A673 (cell line): ENCODE results near the gene GALNS. TPM values are rescaled to one million over a fixed set of nuclear protein-coding genes. Genes with fewer than 3 reads are reported as not detected.

Source experiments
- BruUV-seq: library from RNA; stranded (reverse); fragments of 400-500 nt; replicated peaks from 2 replicates; lab custom pipeline; 2021; lab: Mats Ljungman, UMichigan
- CTCF ChIA-PET: fragments of 300-600 bp; sonication (Branson Sonifier 250); formaldehyde crosslinking; loops from one replicate; lab custom pipeline; 2022; ENCODE audit warnings: antibody characterized with exemption; lab: Charles Lee
- POLR2A ChIA-PET: fragments of 300-600 bp; sonication (Branson Sonifier 250); formaldehyde crosslinking; loops from one replicate; lab custom pipeline; 2022; ENCODE audit warnings: antibody characterized with exemption; ENCODE audit not compliant: low non-redundant PET; lab: Charles Lee
- DNase-seq: peaks from one replicate; pipeline ENCODE4 v3.0.0-alpha.2; 2015; ENCODE audit warnings: low spot score
- H3K27ac ChIP-seq: fragments of 200-600 bp; sonication (generic); 2 replicates; pipeline ENCODE4 v1.5.1; 2016; ENCODE audit warnings: mixed run types, low read depth, mild to moderate bottlenecking, mixed read lengths, antibody characterized with exemption, low read length; ENCODE audit not compliant: poor library complexity, severe bottlenecking
- H3K27me3 ChIP-seq: fragments of 200-600 bp; sonication (generic); replicated peaks from 2 replicates; pipeline ENCODE4 v1.6.1; 2017; ENCODE audit warnings: mixed run types, low read depth, mild to moderate bottlenecking, mixed read lengths, antibody characterized with exemption, low read length; ENCODE audit not compliant: insufficient read depth, poor library complexity
- H3K36me3 ChIP-seq: fragments of 200-600 bp; sonication (generic); 2 replicates; pipeline ENCODE4 v1.6.1; 2016; ENCODE audit warnings: mixed run types, mild to moderate bottlenecking, mixed read lengths, antibody characterized with exemption, low read length; ENCODE audit not compliant: insufficient read depth, poor library complexity, severe bottlenecking
- H3K4me1 ChIP-seq: fragments of 200-600 bp; sonication (generic); 2 replicates; pipeline ENCODE4 v1.6.1; 2017; ENCODE audit warnings: mixed run types, mild to moderate bottlenecking, mixed read lengths, antibody characterized with exemption, low read length; ENCODE audit not compliant: insufficient read depth, poor library complexity, severe bottlenecking
- H3K4me3 ChIP-seq: fragments of 200-600 bp; sonication (generic); 2 replicates; pipeline ENCODE4 v1.5.1; 2016; ENCODE audit warnings: low read depth, mixed run types, mild to moderate bottlenecking, mixed read lengths, low read length; ENCODE audit not compliant: poor library complexity, severe bottlenecking
- H3K9me3 ChIP-seq: fragments of 200-600 bp; sonication (generic); 2 replicates; pipeline ENCODE4 v1.6.1; 2016; ENCODE audit warnings: mixed run types, low read depth, mild to moderate bottlenecking, mixed read lengths, antibody characterized with exemption, low read length; ENCODE audit not compliant: poor library complexity, severe bottlenecking
- CTCF ChIP-seq: fragments of 300-800, 200-600 bp; sonication (generic); conservative IDR thresholded peaks from 2 replicates; pipeline ENCODE4 v1.5.1; 2017; ENCODE audit warnings: low read depth, mild to moderate bottlenecking, antibody characterized with exemption, low read length, moderate library complexity, mixed read lengths
- EZH2 ChIP-seq: fragments of 200-600 bp; sonication (generic); IDR thresholded peaks from 2 replicates; pipeline ENCODE4 v1.6.1; 2017; ENCODE audit warnings: borderline replicate concordance, low read depth, mild to moderate bottlenecking, mixed read lengths, antibody characterized with exemption, low read length; ENCODE audit not compliant: poor library complexity, severe bottlenecking
- intact Hi-C: fragments of 100-400 bp; cut with micrococcal nuclease; formaldehyde crosslinking; loops from one replicate; pipeline ENCODE4 v1.10.0; 2022; ENCODE audit not compliant: unreplicated experiment
- total RNA-seq: library from RNA; stranded (reverse); gene quantifications from 2 replicates; pipeline ENCODE4 v1.2.3, GENCODE V29; 2021

GALNS gene
- total RNA-seq, 1 experiment from 2014 or later: 54.8 TPM

GRCh38 chr16:88861359-88861758, 4.6 kb upstream of the GALNS start:
- Histone ChIP-seq H3K4me1 (peaks cover 3% of the 10 kb centered on the region), H3K4me3 (no peak overlapping the region), H3K27me3 (no peaks in the 10 kb centered on the region), H3K27ac (no peak overlapping the region), H3K36me3 (peaks cover 14% of the 10 kb centered on the region), H3K9me3 (no peaks in the 10 kb centered on the region)
- TF ChIP-seq EZH2 (no peak), CTCF (no peak)
- CTCF ChIA-PET: no interaction called here
- no TSS peak for BruUV-seq
- no peak for DNase-seq
- intact Hi-C loops: no loop called here
- POLR2A ChIA-PET: no interaction called here

GRCh38 chr16:88859381-88860091, 2.8 kb upstream of the GALNS start:
- no peak for DNase-seq
- no TSS peak for BruUV-seq
- Histone ChIP-seq H3K27ac (no peak overlapping the region), H3K4me3 (no peak overlapping the region), H3K36me3 (peaks cover 14% of the 10 kb centered on the region), H3K9me3 (no peaks in the 10 kb centered on the region), H3K4me1 (peaks cover 3% of the 10 kb centered on the region), H3K27me3 (no peaks in the 10 kb centered on the region)
- intact Hi-C loops: no loop called here
- ChIA-PET POLR2A (no interaction called here), CTCF (no interaction called here)
- no peak for TF ChIP-seq EZH2
- TF ChIP-seq CTCF: no peak

- H3K36me3 ChIP-seq: peaks cover 14% of the 10 kb centered on the region
- TF ChIP-seq CTCF: peak; percentile 65
- no peak for TF ChIP-seq EZH2
- CTCF ChIA-PET: interaction anchor here (0.6 to 0.8 kb wide), 5 partner anchors 11 to 299 kb away, joined by 3 to 6 read pairs (median 4); no protein-coding TSS in a partner anchor
- H3K27ac ChIP-seq: peak overlapping the region; percentile 83
- intact Hi-C loops: no loop called here
- DNase-seq: peak; percentile 80
- peaks cover 3% of the 10 kb centered on the region for H3K4me1 ChIP-seq
- H3K4me3 ChIP-seq: peak overlapping the region; percentile 95
- no peaks in the 10 kb centered on the region for H3K27me3 ChIP-seq
- TSS peak; percentile 53 for BruUV-seq
- POLR2A ChIA-PET: no interaction called here
- no peaks in the 10 kb centered on the region for H3K9me3 ChIP-seq
These were observed 1.1 kb upstream of the GALNS start for GRCh38 chr16:88857728-88858339.
